ENCODE results near the gene TTC3. TPM values are rescaled to one million over a fixed set of nuclear protein-coding genes. Genes with fewer than 3 reads are reported as not detected.
A peak's percentile ranks its signal among the peaks of the same experiment; 100 is the strongest.

The TTC3 gene
- total and polyA plus RNA-seq, 9 of the 15 experiments (the other 6 are each of a cell fraction or from before 2014, with no cell fraction given) = 17.5 to 92.0 (median 59.5) TPM

DNA sequence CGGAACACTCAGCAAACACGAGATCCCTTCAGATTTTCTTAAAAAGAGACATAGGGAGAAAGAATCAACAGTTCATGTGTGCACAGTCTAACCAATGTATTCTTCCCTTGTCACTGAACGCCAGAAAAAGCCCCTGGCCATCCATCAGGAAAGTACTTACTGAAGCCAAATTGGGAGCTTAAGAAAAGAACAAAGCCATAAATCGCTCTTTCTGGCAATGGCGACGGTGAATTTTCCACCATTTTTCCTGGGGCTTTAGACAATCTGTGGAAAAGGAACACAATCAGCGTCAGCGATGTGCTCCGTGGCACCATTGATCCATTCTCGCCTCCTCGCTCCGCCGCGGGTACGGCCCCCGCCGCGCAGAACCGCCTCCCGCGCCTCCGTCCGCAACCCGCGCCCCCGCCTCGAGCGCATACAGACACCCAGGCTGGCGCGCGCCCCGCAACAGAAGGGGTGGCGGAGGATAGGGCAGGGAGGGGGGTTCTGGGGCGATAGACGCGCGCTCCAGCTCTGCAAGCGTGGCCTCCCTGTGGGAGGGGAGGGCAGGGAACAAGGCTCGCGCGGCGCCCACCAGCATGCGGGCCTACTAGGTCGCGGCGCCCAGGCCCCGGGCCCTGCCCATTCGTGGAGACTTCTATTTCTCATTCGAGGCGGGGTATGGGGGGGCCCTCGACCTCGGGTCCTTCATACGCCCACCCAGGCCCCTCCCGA, 623 bp upstream of the TTC3 start (continued):
- TF ChIP-seq, protein P1, sequence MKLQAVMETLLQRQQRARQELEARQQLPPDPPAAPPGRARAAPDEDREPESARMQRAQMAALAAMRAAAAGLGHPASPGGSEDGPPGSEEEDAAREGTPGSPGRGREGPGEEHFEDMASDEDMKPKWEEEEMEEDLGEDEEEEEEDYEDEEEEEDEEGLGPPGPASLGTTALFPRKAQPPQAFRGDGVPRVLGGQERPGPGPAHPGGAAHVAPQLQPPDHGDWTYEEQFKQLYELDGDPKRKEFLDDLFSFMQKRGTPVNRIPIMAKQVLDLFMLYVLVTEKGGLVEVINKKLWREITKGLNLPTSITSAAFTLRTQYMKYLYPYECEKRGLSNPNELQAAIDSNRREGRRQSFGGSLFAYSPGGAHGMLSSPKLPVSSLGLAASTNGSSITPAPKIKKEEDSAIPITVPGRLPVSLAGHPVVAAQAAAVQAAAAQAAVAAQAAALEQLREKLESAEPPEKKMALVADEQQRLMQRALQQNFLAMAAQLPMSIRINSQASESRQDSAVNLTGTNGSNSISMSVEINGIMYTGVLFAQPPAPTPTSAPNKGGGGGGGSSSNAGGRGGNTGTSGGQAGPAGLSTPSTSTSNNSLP (IDR thresholded peaks at IDR 0.05; ENCODE audit: borderline replicate concordance, low read depth, low read length) = no peak
- TF ChIP-seq ZEB2 (IDR thresholded peaks at IDR 0.05) (peak; percentile 13; the same call in 1 of the 2 replicates), ZBTB17 (CRISPR knock-in tag; IDR thresholded peaks at IDR 0.05) (peak; percentile 65; the same call in 1 of the 2 replicates), ZNF24 (IDR thresholded peaks at IDR 0.05) (no peak), ATF7 (IDR thresholded peaks at IDR 0.05) (no peak), ZNF224 (CRISPR knock-in tag; IDR thresholded peaks at IDR 0.05) (0 out of 2 replicates have a peak, but pooled peaks have one; percentile 65), HOXB6 (CRISPR knock-in tag; IDR thresholded peaks at IDR 0.05; ENCODE audit: borderline replicate concordance) (no peak), RFX7 (CRISPR knock-in tag; IDR thresholded peaks at IDR 0.05) (no peak), MYNN (IDR thresholded peaks at IDR 0.05) (peak; percentile 33; the same call in 1 of the 2 replicates), MYNN (CRISPR knock-in tag; IDR thresholded peaks at IDR 0.05) (no peak), HNRNPUL1 (IDR thresholded peaks at IDR 0.05; ENCODE audit: low read length) (no peak), MAFF (IDR thresholded peaks at IDR 0.05; ENCODE audit: low read length) (no peak), TSC22D4 (tag; IDR thresholded peaks at IDR 0.05) (no peak), FOXP1 (CRISPR knock-in tag; IDR thresholded peaks at IDR 0.05) (peak; percentile 49; the same call in 1 of the 2 replicates), NBN (IDR thresholded peaks at IDR 0.05; ENCODE audit: low read depth) (0 out of 2 replicates have a peak, but pooled peaks have one; percentile 36), SMARCB1 (IDR thresholded peaks at IDR 0.05; ENCODE audit: insufficient read length, low read depth) (peak; percentile 3), SMAD4 (CRISPR knock-in tag; conservative IDR thresholded peaks at IDR 0.05) (no peak), DIDO1 (tag; IDR thresholded peaks at IDR 0.05; ENCODE audit: low read depth) (no peak), RUNX1 (IDR thresholded peaks at IDR 0.05; ENCODE audit: low read depth) (no peak), PHTF2 (CRISPR knock-in tag; IDR thresholded peaks at IDR 0.05) (no peak), ZNF324 (CRISPR knock-in tag; IDR thresholded peaks at IDR 0.05) (0 out of 2 replicates have a peak, but pooled peaks have one; percentile 25)
- TF ChIP-seq, protein P2, sequence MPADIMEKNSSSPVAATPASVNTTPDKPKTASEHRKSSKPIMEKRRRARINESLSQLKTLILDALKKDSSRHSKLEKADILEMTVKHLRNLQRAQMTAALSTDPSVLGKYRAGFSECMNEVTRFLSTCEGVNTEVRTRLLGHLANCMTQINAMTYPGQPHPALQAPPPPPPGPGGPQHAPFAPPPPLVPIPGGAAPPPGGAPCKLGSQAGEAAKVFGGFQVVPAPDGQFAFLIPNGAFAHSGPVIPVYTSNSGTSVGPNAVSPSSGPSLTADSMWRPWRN (IDR thresholded peaks at IDR 0.05; ENCODE audit: low read depth) = no peak
- TF ChIP-seq, protein P3, sequence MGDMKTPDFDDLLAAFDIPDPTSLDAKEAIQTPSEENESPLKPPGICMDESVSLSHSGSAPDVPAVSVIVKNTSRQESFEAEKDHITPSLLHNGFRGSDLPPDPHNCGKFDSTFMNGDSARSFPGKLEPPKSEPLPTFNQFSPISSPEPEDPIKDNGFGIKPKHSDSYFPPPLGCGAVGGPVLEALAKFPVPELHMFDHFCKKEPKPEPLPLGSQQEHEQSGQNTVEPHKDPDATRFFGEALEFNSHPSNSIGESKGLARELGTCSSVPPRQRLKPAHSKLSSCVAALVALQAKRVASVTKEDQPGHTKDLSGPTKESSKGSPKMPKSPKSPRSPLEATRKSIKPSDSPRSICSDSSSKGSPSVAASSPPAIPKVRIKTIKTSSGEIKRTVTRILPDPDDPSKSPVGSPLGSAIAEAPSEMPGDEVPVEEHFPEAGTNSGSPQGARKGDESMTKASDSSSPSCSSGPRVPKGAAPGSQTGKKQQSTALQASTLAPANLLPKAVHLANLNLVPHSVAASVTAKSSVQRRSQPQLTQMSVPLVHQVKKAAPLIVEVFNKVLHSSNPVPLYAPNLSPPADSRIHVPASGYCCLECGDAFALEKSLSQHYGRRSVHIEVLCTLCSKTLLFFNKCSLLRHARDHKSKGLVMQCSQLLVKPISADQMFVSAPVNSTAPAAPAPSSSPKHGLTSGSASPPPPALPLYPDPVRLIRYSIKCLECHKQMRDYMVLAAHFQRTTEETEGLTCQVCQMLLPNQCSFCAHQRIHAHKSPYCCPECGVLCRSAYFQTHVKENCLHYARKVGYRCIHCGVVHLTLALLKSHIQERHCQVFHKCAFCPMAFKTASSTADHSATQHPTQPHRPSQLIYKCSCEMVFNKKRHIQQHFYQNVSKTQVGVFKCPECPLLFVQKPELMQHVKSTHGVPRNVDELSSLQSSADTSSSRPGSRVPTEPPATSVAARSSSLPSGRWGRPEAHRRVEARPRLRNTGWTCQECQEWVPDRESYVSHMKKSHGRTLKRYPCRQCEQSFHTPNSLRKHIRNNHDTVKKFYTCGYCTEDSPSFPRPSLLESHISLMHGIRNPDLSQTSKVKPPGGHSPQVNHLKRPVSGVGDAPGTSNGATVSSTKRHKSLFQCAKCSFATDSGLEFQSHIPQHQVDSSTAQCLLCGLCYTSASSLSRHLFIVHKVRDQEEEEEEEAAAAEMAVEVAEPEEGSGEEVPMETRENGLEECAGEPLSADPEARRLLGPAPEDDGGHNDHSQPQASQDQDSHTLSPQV (IDR thresholded peaks at IDR 0.05) = peak; percentile 18
- TF ChIP-seq, protein P4, sequence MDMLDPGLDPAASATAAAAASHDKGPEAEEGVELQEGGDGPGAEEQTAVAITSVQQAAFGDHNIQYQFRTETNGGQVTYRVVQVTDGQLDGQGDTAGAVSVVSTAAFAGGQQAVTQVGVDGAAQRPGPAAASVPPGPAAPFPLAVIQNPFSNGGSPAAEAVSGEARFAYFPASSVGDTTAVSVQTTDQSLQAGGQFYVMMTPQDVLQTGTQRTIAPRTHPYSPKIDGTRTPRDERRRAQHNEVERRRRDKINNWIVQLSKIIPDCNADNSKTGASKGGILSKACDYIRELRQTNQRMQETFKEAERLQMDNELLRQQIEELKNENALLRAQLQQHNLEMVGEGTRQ (CRISPR knock-in tag; IDR thresholded peaks at IDR 0.05) = no peak
